Smooth muscle cell (in vitro differentiated cells): Measurements from ENCODE around the gene HYCC1. TPM values are rescaled to one million over a fixed set of nuclear protein-coding genes. Genes with fewer than 3 reads are reported as not detected.

Experiments used
- DNase-seq: peaks from one replicate; lab custom pipeline; 2025; ENCODE audit not compliant: unreplicated experiment; lab: John Stamatoyannopoulos, UW
- H2AFZ ChIP-seq: fragments of 200-600 bp; sonication (generic); 2 replicates; pipeline ENCODE4 v1.6.0; 2016; ENCODE audit warnings: antibody characterized with exemption, low read depth, mild to moderate bottlenecking
- H3F3A ChIP-seq: fragments of 200-600 bp; sonication (generic); 2 replicates; pipeline ENCODE4 v1.6.0; 2017; ENCODE audit warnings: antibody characterized with exemption, low read depth
- H3K27ac ChIP-seq: fragments of 200-600 bp; sonication (generic); 2 replicates; pipeline ENCODE4 v1.5.1; 2016; ENCODE audit warnings: low read depth, mild to moderate bottlenecking
- H3K27me3 ChIP-seq: fragments of 200-600 bp; sonication (generic); 2 replicates; pipeline ENCODE4 v1.6.1; 2016; ENCODE audit warnings: low read depth, mild to moderate bottlenecking
- H3K36me3 ChIP-seq: fragments of 200-600 bp; sonication (generic); 2 replicates; pipeline ENCODE4 v1.5.1; 2016; ENCODE audit warnings: low read depth
- H3K4me1 ChIP-seq: fragments of 200-600 bp; sonication (generic); 2 replicates; pipeline ENCODE4 v1.5.1; 2016; ENCODE audit warnings: low read depth
- H3K4me2 ChIP-seq: fragments of 200-600 bp; sonication (generic); 2 replicates; pipeline ENCODE4 v1.6.0; 2016; ENCODE audit warnings: mild to moderate bottlenecking
- H3K4me3 ChIP-seq: fragments of 200-600 bp; sonication (generic); 2 replicates; pipeline ENCODE4 v1.5.1; 2016; ENCODE audit warnings: mild to moderate bottlenecking
- H3K79me2 ChIP-seq: fragments of 200-600 bp; sonication (generic); 2 replicates; pipeline ENCODE4 v1.6.0; 2016; ENCODE audit warnings: low read depth, mild to moderate bottlenecking
- H3K9ac ChIP-seq: fragments of 200-600 bp; sonication (generic); 2 replicates; pipeline ENCODE4 v1.6.0; 2016; ENCODE audit warnings: low read depth
- H3K9me3 ChIP-seq: fragments of 200-600 bp; sonication (generic); replicated peaks from 2 replicates; pipeline ENCODE4 v1.5.1; 2016; ENCODE audit warnings: low read depth
- H4K20me1 ChIP-seq: fragments of 200-600 bp; sonication (generic); 2 replicates; pipeline ENCODE4 v1.6.0; 2016; ENCODE audit warnings: low read depth
- CTCF ChIP-seq: fragments of 200-600 bp; sonication (generic); IDR thresholded peaks from 2 replicates; pipeline ENCODE4 v1.5.1; 2017; ENCODE audit warnings: borderline replicate concordance, mild to moderate bottlenecking, antibody characterized with exemption; ENCODE audit not compliant: insufficient read depth, poor library complexity, severe bottlenecking
- WGBS: methylation state at CpG from one replicate; pipeline ENCODE4 v1.1.7; 2016; ENCODE audit warnings: low lambda C conversion rate; 5-methylcytosine and 5-hydroxymethylcytosine counted together
- polyA plus RNA-seq: library from polyadenylated mRNA; unstranded; fragments of >200 nt; fragmentation: Nextera tagmentation; extraction: Ambion mirVana; gene quantifications from 2 replicates; pipeline ENCODE4 v1.2.1, GENCODE V29; 2016
- total RNA-seq: library from RNA; depleted of rRNA; stranded (reverse); fragments of >200 nt; gene quantifications from 2 replicates; pipeline ENCODE4 v1.2.3, GENCODE V29; 2014

Gene HYCC1
- total and polyA plus RNA-seq, 2 experiments from 2014 or later, result 16.5 to 113 TPM

DNA sequence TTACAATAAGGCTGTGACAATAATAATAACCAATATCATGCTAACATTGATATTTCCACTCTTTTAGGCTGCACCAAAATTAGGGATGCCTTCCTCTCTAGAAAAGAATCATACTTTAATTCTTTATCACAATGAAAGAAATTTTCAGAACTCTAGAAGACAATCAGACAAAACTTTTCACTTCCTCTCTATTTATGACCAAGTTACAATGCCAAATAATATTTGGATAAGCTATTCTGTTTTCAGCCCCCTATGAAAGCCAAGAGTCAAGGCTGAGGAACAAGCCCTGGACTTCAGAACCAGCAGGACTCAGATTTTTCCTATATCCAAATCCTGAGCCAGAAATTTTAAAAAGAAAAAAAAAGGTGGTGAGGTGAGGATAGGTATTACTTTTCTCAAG, 4.6 kb downstream of the HYCC1 start:
- H3K27ac ChIP-seq, result no peak overlapping the region
- H3K9ac ChIP-seq, result no peak overlapping the region
- H3K4me2 ChIP-seq, result no peak overlapping the region

DNA sequence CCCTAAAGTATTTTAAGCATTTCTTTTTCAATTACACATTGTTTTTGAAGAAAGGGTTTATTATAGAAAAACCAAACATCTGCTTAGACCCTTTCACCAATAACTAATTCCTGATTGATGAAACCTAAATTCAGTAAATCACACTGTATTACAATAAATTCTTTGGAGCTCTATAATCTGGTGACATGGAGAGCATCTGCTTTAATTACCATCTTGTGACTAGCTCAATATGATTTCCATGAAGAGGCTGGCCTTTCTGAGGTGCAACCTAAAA, 9.7 kb downstream of the HYCC1 start:
- H3K4me2 ChIP-seq, result no peak overlapping the region
- no peak overlapping the region for H3K27ac ChIP-seq
- H3K27me3 ChIP-seq, result no peaks in the 10 kb centered on the region
- peaks cover 5% of the 10 kb centered on the region for H3K4me1 ChIP-seq
- no peaks in the 10 kb centered on the region for H3F3A ChIP-seq
- H3K9me3 ChIP-seq, result no peaks in the 10 kb centered on the region
- H3K79me2 ChIP-seq, result peaks cover 92% of the 10 kb centered on the region
- H3K9ac ChIP-seq, result no peak overlapping the region
- TF ChIP-seq CTCF, result no peak
- H3K36me3 ChIP-seq, result no peaks in the 10 kb centered on the region
- H4K20me1 ChIP-seq, result peaks cover 66% of the 10 kb centered on the region
- DNase-seq, result no peak
- H3K4me3 ChIP-seq, result no peak overlapping the region
- no peak overlapping the region for H2AFZ ChIP-seq

More for the DNA sequence above, 4.6 kb downstream of the HYCC1 start:
- Histone ChIP-seq H4K20me1 (peaks cover 76% of the 10 kb centered on the region), H3K4me3 (no peak overlapping the region), H3K36me3 (no peaks in the 10 kb centered on the region), H3K79me2 (peaks cover 85% of the 10 kb centered on the region), H3F3A (no peaks in the 10 kb centered on the region), H3K4me1 (peaks cover 15% of the 10 kb centered on the region), H2AFZ (no peak overlapping the region), H3K27me3 (no peaks in the 10 kb centered on the region), H3K9me3 (no peaks in the 10 kb centered on the region)
- DNase-seq, result no peak
- no peak for TF ChIP-seq CTCF

- Histone ChIP-seq H3K27ac (no peak overlapping the region), H3K9ac (no peak overlapping the region), H4K20me1 (peaks cover 66% of the 10 kb centered on the region), H2AFZ (no peak overlapping the region), H3K4me3 (no peak overlapping the region), H3K4me2 (no peak overlapping the region), H3K9me3 (no peaks in the 10 kb centered on the region), H3K27me3 (no peaks in the 10 kb centered on the region), H3K4me1 (peaks cover 5% of the 10 kb centered on the region), H3K36me3 (no peaks in the 10 kb centered on the region), H3F3A (no peaks in the 10 kb centered on the region), H3K79me2 (peaks cover 90% of the 10 kb centered on the region)
- WGBS, result 61% methylated on average over 2 of the region's 2 CpGs
- DNase-seq, result no peak
- no peak for TF ChIP-seq CTCF
These were observed 10.3 kb downstream of the HYCC1 start for GRCh38 chr7:23003505-23004246.

DNA sequence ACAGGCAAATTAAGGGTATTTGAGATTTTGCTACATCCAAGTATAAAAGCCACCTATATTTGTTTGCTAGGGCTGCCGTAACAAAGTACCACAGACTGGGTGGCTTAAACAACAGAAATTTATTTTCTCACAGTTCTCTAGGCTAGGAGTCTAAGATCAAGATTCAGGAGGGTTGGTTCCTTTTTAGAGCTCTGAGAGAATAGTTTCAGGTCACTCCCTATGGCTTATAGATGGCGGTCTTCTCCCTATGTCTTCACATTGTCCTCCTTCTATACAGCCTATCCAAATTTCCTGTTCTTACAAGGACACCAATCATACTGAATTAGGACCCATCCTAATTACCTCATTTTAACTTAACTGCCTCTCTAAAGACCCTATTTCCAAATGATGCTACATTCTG, 11.2 kb downstream of the HYCC1 start:
- Histone ChIP-seq H2AFZ (no peak overlapping the region), H3K27ac (no peak overlapping the region), H3K4me3 (no peak overlapping the region), H3K4me2 (no peak overlapping the region), H3K36me3 (no peaks in the 10 kb centered on the region), H3F3A (no peaks in the 10 kb centered on the region), H3K9me3 (no peaks in the 10 kb centered on the region), H3K9ac (no peak overlapping the region), H3K79me2 (peaks cover 86% of the 10 kb centered on the region), H3K27me3 (no peaks in the 10 kb centered on the region), H3K4me1 (peaks cover 5% of the 10 kb centered on the region), H4K20me1 (peaks cover 70% of the 10 kb centered on the region)
- no peak for TF ChIP-seq CTCF
- WGBS, result 97% methylated on average over 2 of the region's 2 CpGs
- no peak for DNase-seq
